Neuronal stem cell (in vitro differentiated cells): Measurements from ENCODE around the gene UBAC2.

ENCODE experiments used
- DNase-seq: peaks from one replicate; pipeline ENCODE4 v3.0.0-alpha.2; 2013; ENCODE audit warnings: low spot score
- H2AFZ ChIP-seq: one replicate; pipeline ENCODE4 v1.6.1; 2013; ENCODE audit warnings: mild to moderate bottlenecking, low read length, inconsistent platforms
- H2AK5ac ChIP-seq: 2 replicates; pipeline ENCODE4 v1.6.1; 2013; ENCODE audit warnings: low read depth, mild to moderate bottlenecking, inconsistent platforms, low read length, moderate library complexity, mixed read lengths
- H2BK120ac ChIP-seq: 2 replicates; pipeline ENCODE4 v1.6.1; 2013; ENCODE audit warnings: low read depth, mild to moderate bottlenecking, inconsistent platforms, low read length, moderate library complexity, mixed read lengths
- H2BK12ac ChIP-seq: one replicate; pipeline ENCODE4 v1.6.1; 2013; ENCODE audit warnings: low read length, inconsistent platforms
- H2BK15ac ChIP-seq: 2 replicates; pipeline ENCODE4 v1.6.1; 2013; ENCODE audit warnings: mild to moderate bottlenecking, low read length, inconsistent platforms, mixed read lengths
- H2BK5ac ChIP-seq: one replicate; pipeline ENCODE4 v1.6.1; 2013; ENCODE audit warnings: inconsistent platforms, mild to moderate bottlenecking, low read length, moderate library complexity
- H3K14ac ChIP-seq: one replicate; pipeline ENCODE4 v1.6.1; 2013; ENCODE audit warnings: low read length, inconsistent platforms
- H3K18ac ChIP-seq: 2 replicates; pipeline ENCODE4 v1.6.1; 2013; ENCODE audit warnings: low read length, inconsistent platforms
- H3K23ac ChIP-seq: 2 replicates; pipeline ENCODE4 v1.6.1; 2013; ENCODE audit warnings: low read depth, mild to moderate bottlenecking, mixed read lengths, low read length, inconsistent platforms; ENCODE audit not compliant: poor library complexity
- H3K27ac ChIP-seq: replicated peaks from 3 replicates; pipeline ENCODE4 v1.5.1; 2013; ENCODE audit warnings: low read length, inconsistent platforms
- H3K27me3 ChIP-seq, 3 experiments: 2 replicates each; pipeline ENCODE4 v1.6.1; 2013; ENCODE audit warnings: low read length in 3 of 3, mild to moderate bottlenecking in 2 of 3, inconsistent platforms in 1 of 3, low read depth in 1 of 3, mixed read lengths in 1 of 3, moderate library complexity in 1 of 3; ENCODE audit not compliant: control insufficient read depth in 3 of 3, insufficient read depth in 3 of 3
- H3K36me3 ChIP-seq, 2 donors: replicated peaks in 1 of 2; 2 replicates each; pipeline ENCODE4 v1.6.1; 2013; ENCODE audit warnings: low read length in 2 of 2; ENCODE audit not compliant: control insufficient read depth in 2 of 2, insufficient read depth in 2 of 2
- H3K4ac ChIP-seq: 2 replicates; pipeline ENCODE4 v1.6.1; 2013; ENCODE audit warnings: inconsistent platforms, mild to moderate bottlenecking, low read length, moderate library complexity
- H3K4me1 ChIP-seq, 2 donors: 1 replicate in 1 of 2; 2 replicates in 1 of 2; pipeline ENCODE4 v1.6.1; 2013; ENCODE audit warnings: low read length in 2 of 2, low read depth in 1 of 2; ENCODE audit not compliant: control insufficient read depth in 2 of 2, insufficient read depth in 1 of 2
- H3K4me2 ChIP-seq: one replicate; pipeline ENCODE4 v1.6.1; 2013; ENCODE audit warnings: mild to moderate bottlenecking, low read length, inconsistent platforms; ENCODE audit not compliant: insufficient read depth, poor library complexity, severe bottlenecking
- H3K4me3 ChIP-seq, 2 donors: 2 replicates each; pipeline ENCODE4 v1.5.1; 2013; ENCODE audit warnings: low read length in 2 of 2, mild to moderate bottlenecking in 2 of 2, inconsistent platforms in 1 of 2, moderate library complexity in 1 of 2
- H3K79me1 ChIP-seq: one replicate; pipeline ENCODE4 v1.6.1; 2013; ENCODE audit warnings: low read depth, mild to moderate bottlenecking, inconsistent platforms, low read length, moderate library complexity
- H3K9ac ChIP-seq: one replicate; pipeline ENCODE4 v1.6.1; 2013; ENCODE audit warnings: mild to moderate bottlenecking, low read depth, low read length, inconsistent platforms; ENCODE audit not compliant: poor library complexity
- H3K9me3 ChIP-seq, 2 donors: replicated peaks in 1 of 2; 2 replicates each; pipeline versions ENCODE3 to v1.6.1; 2013; ENCODE audit warnings: low read length in 2 of 2, mild to moderate bottlenecking in 2 of 2, inconsistent platforms in 1 of 2, low read depth in 1 of 2, mixed read lengths in 1 of 2, moderate library complexity in 1 of 2; ENCODE audit not compliant: control insufficient read depth in 2 of 2, insufficient read depth in 1 of 2
- H4K8ac ChIP-seq: one replicate; pipeline ENCODE4 v1.6.1; 2013; ENCODE audit warnings: low read depth, mild to moderate bottlenecking, inconsistent platforms, low read length, moderate library complexity
- H4K91ac ChIP-seq: one replicate; pipeline ENCODE4 v1.6.1; 2013; ENCODE audit warnings: low read length, low read depth, mild to moderate bottlenecking, inconsistent platforms; ENCODE audit not compliant: poor library complexity
- WGBS, 2 donors: extraction: QIAGEN DNeasy Blood & Tissue Kit; methylation state at CpG; one replicate each; pipeline ENCODE4 v1.1.7; 2013; ENCODE audit warnings: missing lambda C conversion rate in 2 of 2, mixed read lengths in 1 of 2; ENCODE audit not compliant: insufficient read length in 2 of 2, insufficient replicate concordance in 1 of 2; ENCODE audit errors: extremely low coverage in 2 of 2; 5-methylcytosine and 5-hydroxymethylcytosine counted together

UBAC2 gene

DNA sequence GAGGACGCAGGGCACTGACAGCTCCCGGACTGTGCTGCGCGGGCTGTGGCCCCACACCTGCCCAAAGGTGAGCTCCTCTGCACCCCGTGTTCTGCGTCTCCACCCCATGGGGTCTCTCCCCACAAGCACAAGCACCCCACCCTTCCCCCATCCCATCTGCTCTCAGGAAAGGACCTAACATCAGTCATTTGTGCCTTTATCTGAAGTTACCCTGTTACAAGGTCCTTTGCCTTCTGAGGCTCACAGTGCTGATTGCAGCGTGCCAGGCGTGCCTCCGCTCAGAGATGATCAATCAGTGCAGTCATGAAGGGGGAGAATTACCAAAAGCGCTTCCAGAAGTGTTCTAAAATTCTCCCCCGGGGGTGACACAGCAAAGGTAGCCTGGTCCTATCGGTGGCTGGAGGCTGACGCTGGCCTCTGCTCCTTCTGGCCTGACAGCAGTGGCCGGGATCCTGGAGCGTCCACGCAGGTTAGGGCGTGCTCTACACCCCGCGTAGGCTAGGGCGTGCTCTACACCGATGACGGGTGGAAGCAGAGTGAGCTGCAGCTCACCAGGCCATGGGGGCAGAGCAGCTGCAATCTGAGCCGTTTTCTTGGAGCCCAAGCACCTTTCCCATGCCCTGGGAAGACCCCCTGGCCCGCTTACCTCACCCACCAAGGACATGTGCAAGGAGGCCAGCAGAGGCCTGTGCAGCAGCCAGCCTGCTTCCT is 215.9 kb downstream of the UBAC2 start:
- Histone ChIP-seq H3K14ac (no peak overlapping the region), H3K27me3 (peaks cover 0 to 42% (median 3%) of the 10 kb centered on the region in 3 experiments), H4K91ac (no peak overlapping the region), H2AK5ac (peak overlapping the region; percentile 0), H3K18ac (peak overlapping the region; percentile 77), H3K9ac (no peak overlapping the region), H3K4ac (no peak overlapping the region), H2BK120ac (no peak overlapping the region), H2BK15ac (peak overlapping the region; percentile 54), H2BK12ac (no peak overlapping the region), H3K4me2 (no peak overlapping the region), H2BK5ac (no peak overlapping the region), H3K9me3 (peaks cover 6 to 14% of the 10 kb centered on the region in 2 donors), H4K8ac (peak overlapping the region; percentile 56), H3K23ac (peak overlapping the region; percentile 45), H3K36me3 (no peaks in the 10 kb centered on the region), H2AFZ (no peak overlapping the region), H3K4me3 (peak overlapping the region in 1 of 2 donors; percentile 5), H3K4me1 (peaks cover 10 to 20% of the 10 kb centered on the region in 2 donors), H3K27ac (no peak overlapping the region), H3K79me1 (no peaks in the 10 kb centered on the region)
- DNase-seq: no peak
- no CpG with 5 or more reads among the region's 24 CpGs for WGBS, 2 donors

DNA sequence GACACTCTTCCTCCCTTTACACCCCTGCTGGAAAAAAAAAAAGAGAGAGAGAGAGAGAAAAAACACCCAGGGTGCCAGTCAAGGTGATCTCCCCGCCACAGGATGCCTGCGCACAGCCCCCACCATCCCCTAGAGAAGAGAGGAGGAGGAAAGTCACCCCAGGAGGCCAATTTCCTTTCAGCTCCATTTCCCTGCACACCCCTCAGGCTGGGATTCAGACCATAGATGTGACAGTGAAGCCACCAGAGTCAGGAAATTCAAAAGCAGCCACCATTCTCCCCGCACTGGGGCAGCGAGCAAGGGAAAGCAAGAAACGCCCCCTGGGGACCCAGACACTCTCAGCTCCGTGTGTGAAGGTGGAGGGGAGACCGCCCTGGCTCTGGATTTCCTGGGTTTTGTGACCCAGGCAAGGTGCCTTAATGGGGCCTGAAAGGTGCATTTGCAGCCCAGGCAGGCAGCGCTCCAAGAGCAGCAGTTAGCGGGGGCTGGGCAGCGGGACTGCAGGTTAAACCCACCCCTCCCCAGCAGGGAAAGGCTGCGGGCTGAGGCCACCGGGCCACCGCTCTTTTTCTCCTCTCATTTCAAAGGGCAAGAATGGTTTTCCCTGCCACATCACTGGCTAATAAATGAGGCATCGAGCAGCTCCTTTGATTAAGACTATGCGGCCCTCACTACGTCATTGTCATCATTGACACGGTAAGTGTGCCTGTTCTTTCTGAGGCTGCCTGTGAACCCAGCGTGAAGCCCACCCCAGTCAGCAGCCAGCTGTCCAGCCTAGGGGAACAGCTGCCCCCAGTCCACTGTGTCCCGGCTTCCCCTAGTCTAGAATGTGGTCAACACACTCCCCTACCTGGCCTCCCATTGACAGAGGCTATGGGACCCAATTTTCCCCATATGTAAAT is 216.8 kb downstream of the UBAC2 start:
- Histone ChIP-seq H3K4ac (no peak overlapping the region), H2BK12ac (no peak overlapping the region), H3K14ac (no peak overlapping the region), H3K4me3 (no peak overlapping the region), H4K8ac (no peak overlapping the region), H3K4me1 (peaks cover 10 to 20% of the 10 kb centered on the region in 2 donors), H2AK5ac (peak overlapping the region; percentile 0), H3K9me3 (peaks cover 0 to 8% of the 10 kb centered on the region in 2 donors), H3K36me3 (no peaks in the 10 kb centered on the region), H3K9ac (no peak overlapping the region), H4K91ac (no peak overlapping the region), H3K18ac (peak overlapping the region; percentile 81), H3K27me3 (peaks cover 0 to 51% (median 3%) of the 10 kb centered on the region in 3 experiments), H3K27ac (no peak overlapping the region), H3K4me2 (peak overlapping the region; percentile 24), H2BK120ac (no peak overlapping the region), H2AFZ (peak overlapping the region; percentile 82), H2BK5ac (no peak overlapping the region), H3K23ac (no peak overlapping the region), H3K79me1 (no peaks in the 10 kb centered on the region), H2BK15ac (peak overlapping the region; percentile 54)
- WGBS, 2 donors: no CpG with 5 or more reads among the region's 19 CpGs
- DNase-seq: no peak

DNA sequence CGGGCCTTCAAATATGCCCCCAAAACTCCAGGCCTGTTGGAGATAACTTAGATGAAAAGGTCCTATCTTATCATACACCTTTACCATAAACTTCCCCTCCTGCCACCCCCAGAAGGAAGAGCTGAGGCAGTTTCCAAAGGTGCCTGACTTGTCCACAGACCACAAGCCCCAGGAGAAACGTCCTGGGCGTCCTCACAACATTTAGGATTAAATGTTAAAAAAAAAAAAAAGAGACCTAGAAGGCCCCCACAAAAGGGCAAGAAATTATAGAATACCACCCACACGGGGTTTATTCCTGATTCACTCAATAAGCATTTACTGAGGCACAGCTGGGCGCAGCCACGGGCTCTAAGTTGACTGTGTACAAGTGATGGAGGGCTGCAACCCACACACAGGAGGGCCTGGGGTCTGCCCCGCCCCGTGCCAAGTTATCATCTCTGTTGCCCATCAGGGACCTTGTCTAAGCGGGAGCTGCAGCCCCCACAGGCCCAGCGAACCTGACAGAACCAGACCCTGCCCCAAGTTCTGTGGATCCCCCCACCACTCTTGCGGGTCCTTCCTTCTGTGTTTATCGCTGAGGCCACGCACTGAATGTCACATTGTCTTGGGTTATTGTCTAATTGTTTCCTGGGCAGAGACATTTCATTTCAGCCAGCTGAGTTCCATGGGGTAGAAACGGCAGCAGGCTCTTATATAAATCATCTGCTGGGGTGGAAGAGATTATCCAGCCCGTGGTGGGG is 217.6 kb downstream of the UBAC2 start:
- H3K27me3 ChIP-seq: peaks cover 0 to 56% (median 3%) of the 10 kb centered on the region in 3 experiments
- H2BK15ac ChIP-seq: no peak overlapping the region
- peaks cover 10 to 20% of the 10 kb centered on the region in 2 donors for H3K4me1 ChIP-seq
- H3K18ac ChIP-seq: no peak overlapping the region
- no peak overlapping the region for H4K8ac ChIP-seq
- H3K9ac ChIP-seq: no peak overlapping the region
- DNase-seq: no peak
- H3K9me3 ChIP-seq: peaks cover 0 to 8% of the 10 kb centered on the region in 2 donors
- H2BK120ac ChIP-seq: no peak overlapping the region
- H3K23ac ChIP-seq: no peak overlapping the region
- no peak overlapping the region for H2AFZ ChIP-seq
- no peak overlapping the region for H3K4me3 ChIP-seq
- WGBS, 2 donors: no CpG with 5 or more reads among the region's 15 CpGs
- no peaks in the 10 kb centered on the region for H3K36me3 ChIP-seq
- H4K91ac ChIP-seq: no peak overlapping the region
- no peak overlapping the region for H3K4ac ChIP-seq
- H3K79me1 ChIP-seq: no peaks in the 10 kb centered on the region
- no peak overlapping the region for H2AK5ac ChIP-seq
- H2BK12ac ChIP-seq: no peak overlapping the region
- no peak overlapping the region for H2BK5ac ChIP-seq
- H3K14ac ChIP-seq: no peak overlapping the region
- H3K4me2 ChIP-seq: no peak overlapping the region
- no peak overlapping the region for H3K27ac ChIP-seq
